GM18868 (cell line): ENCODE data around the gene HOXD8.

Experiments
- ATAC-seq: cut with Tn5 transposase; IDR thresholded peaks from one replicate; pipeline ENCODE4 v1.9.1; 2021; ENCODE audit warnings: mild to moderate bottlenecking, moderate library complexity; ENCODE audit not compliant: unreplicated experiment

HOXD8 gene

DNA sequence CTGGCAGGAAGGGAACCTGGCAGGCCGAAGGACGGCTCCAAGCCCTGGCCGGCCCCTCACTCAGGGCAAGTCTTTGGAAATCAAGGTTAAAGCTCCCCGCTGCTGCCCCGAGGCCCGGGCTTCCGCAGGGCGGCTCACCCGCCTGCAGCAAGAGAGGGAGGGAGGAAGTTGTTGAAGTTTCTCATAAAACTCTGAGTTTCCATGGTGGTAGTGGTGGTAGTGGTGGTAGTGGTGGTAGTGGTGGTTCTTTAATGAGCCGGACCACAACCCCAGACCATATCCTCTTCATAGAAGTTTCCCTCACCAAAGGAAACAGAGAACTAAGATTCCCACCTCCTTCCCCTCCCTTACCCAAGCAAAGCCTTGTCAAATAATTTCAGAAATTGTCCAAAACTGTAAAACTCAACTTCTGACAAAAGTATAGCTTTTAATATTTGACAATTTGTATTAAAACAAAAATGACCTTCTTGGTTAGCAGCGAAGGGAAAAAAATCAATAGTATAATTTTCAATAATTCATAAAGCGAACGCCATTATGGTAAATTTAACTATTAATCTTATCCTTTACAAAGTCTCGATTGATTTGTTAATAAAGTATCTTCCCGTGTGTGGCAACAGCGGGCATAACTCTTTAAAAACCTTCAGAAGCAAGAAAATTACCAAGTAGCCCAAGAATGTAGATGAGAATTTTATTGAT is 14.4 kb upstream of the HOXD8 start:
- ATAC-seq = no peak

DNA sequence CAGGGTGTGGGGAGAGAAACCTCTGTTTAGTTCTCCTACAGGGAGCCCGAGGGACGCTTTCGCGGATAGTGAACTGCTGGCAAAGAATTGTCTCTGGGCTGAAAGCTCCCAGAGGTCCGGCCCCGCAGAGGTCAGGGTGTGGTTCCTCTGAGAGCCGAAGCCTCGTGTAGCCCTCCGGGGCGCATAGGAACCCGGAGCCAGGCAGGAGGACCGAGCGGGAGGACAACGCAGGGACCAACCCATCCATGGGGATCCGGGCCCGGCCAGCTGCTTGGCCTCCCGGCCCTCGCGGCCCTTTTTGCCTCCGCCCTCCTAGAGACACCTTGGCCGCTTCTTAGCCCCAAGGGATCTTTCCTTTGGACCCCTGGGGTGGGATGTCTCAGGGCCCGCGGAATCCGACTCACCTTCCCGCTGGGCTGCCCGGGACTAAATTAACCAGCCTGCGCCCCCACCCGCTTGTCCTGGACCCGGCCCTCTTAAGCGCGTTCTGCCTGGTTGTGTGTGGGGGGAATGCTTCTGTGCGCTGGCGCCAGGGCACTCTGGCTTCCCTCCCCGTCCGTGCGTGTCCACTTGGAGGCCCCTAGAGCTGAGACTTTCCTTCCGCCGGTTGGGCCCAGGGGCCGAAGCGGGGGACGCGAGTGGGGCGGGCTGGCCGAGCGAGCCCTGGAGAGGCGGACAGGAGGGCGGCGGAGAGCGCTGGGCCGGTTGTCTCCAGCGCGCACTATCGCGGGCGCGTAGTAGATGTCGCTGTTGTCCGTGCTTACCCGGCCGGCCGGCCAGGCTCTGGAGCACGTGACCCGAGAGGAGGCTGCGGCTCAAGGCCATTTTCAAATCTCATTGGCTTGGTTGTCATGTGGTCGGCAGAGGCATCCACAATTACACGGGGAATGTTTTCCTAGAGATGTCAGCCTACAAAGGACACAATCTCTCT is 13.4 kb upstream of the HOXD8 start, which contains the start of gene HOXD10:
HOXD10 (plus strand) TSS at position 896 of the 931 bp plus-strand sequence. CDS start 56 bp downstream, outside the sequence.
- ATAC-seq = no peak

DNA sequence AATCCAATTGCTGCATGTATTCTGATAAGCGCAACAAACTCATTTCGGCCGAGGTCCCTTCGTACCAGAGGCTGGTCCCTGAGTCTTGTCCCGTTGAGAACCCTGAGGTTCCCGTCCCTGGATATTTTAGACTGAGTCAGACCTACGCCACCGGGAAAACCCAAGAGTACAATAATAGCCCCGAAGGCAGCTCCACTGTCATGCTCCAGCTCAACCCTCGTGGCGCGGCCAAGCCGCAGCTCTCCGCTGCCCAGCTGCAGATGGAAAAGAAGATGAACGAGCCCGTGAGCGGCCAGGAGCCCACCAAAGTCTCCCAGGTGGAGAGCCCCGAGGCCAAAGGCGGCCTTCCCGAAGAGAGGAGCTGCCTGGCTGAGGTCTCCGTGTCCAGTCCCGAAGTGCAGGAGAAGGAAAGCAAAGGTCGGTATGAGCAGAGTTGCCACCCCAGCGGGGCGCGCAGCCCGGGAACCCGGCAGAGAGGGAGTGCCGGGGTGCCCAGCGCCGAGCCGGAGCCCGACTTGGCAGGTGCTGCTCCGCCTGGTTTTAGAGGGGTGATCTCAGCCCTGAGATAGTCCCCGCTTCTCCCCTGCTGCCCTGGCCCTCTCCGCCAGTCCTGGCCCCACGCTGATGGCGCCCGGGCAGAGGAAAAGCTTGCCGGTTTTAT is 12.2 kb upstream of the HOXD8 start:
- no peak for ATAC-seq

GRCh38 chr2:176117823-176118371 is 11.6 kb upstream of the HOXD8 start:
- no peak for ATAC-seq

DNA sequence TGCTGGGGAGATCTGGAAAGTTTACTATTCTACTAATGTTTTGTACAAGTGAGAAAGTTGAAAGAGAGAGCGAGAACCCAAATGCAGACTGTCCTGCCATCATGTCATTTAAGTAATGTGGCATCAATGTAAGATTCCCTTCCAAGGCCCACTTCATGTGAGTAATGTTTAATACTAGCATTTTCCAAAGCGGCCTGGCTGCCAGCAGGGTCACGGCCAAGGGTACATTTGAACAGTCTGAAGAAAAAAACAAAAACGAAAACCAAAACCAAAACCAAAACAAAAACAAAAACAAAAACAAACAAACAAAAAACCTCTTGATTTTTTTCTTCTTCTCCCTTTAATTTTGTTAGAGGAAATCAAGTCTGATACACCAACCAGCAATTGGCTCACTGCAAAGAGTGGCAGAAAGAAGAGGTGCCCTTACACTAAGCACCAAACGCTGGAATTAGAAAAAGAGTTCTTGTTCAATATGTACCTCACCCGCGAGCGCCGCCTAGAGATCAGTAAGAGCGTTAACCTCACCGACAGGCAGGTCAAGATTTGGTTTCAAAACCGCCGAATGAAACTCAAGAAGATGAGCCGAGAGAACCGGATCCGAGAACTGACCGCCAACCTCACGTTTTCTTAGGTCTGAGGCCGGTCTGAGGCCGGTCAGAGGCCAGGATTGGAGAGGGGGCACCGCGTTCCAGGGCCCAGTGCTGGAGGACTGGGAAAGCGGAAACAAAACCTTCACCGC is 10.7 kb upstream of the HOXD8 start:
- ATAC-seq = no peak

DNA sequence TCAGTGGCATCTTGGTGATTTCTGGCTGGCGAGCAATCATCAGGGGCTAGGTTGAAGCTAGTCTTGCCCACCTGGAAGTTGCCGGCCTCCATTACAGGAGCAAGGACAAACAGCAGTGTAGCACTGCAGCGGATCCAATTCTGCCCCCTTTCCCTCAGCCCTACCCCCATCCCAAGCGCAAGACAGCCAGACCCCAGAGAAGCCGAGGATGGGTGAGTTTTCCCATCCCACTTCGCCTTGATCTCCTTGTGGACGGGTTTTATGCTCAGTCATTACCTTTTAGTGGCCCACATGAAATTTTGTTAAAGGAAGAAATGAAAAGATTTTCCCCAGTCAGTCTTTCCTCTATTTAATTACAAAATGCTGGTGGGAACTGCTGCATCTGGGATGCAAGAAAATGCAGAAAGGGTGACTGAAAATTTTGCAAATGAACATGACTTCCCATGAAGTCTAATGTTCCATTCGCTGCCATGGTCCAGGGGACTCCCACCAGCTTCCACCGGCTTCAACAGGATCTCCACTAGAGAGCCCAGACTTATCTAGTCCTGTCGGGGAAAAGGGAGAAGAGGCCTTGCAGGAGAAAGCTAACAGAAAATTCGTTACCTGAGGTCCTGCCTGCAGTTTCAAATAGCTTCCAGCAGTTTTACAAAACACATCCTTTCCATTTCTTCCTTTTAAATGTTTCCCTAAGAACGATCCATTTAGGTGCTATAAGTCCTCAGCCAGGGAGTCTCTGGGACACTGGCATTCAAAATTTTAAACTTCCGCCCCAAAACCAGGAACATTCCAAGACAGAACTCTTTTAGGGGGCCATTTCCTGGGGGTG is 8.9 kb upstream of the HOXD8 start:
- no peak for ATAC-seq

GRCh38 chr2:176121190-176122051 is 8.1 kb upstream of the HOXD8 start:
- no peak for ATAC-seq

DNA sequence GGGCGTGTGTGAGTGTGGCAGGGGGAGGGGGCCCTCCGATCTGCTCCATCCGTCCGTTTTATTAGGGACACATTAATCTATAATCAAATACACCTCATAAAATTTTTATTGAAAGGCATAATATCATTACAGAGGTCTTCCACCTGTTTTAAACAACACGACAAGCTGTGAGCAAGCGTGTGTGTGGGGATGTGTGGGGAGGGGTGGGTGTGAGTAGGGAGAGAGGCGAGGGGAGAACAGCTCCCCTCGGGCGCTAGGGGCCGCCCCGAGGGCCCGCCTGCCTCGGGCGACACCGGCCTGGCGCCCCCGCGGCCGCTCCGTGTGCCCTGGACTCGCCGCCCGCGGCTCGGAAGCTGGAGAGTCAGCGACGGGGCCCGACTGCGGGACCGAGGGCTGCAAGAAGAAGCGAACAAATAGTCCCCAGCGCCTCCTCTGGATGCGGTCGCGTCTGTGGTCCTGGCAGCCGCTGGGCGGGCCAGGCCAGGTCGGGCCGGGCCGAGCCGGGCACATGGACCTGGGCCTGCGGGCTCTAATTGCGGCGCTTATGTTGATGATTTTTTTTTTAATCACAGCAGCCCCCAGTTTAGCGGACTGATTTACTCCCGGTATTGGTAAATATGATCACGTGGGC is 7.3 kb upstream of the HOXD8 start:
- ATAC-seq = no peak

GRCh38 chr2:176122683-176123410 is 6.7 kb upstream of the HOXD8 start, which contains the start of gene HOXD9:
Gene HOXD9, plus strand, starts transcription at chr2:176122719. Its CDS starts 50 bp downstream, at chr2:176122769.
- ATAC-seq = no peak

GRCh38 chr2:176123411-176124109 is 5.9 kb upstream of the HOXD8 start:
- no peak for ATAC-seq

GRCh38 chr2:176124110-176124946 is 5.2 kb upstream of the HOXD8 start:
- no peak for ATAC-seq

DNA sequence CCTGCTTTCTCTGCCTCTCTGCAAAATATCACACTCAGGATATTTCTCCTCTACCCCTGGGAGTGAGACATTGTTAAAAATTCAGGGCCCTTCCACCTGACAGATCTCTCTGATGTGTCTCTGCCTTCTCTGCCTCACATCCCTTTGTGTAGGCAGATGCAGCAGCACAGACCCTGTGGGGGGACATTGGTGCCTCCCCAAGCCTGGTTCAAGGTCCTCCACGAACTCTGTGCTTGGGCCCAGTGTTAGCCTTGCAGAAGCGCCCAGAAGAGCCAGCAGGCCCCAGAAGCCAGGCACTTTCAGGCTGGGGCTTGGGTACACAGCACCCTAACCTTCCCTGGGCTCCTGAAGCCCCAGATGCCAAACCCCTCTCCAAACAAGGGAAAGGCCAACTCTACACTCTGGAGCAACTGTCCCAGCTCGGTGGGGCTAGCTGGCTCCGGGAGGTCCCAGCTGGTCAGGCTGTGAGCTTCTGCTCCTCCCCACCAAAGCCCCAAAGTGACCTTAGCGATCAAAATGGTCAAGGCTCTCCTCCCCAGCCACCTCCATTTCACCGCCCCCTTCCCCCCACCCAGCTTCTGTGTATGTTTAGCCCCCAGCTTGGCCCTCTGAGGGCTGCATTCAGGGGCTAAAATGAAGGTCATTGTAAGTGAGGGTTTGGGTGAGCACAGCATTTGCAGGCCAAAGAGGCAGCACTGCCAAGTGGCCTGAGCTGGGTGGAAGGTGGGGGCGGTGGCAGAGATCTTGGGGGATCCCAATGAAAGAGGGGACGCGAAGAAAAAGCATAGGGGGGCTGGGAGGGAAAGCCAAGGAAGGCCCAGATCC is 4.3 kb upstream of the HOXD8 start:
- ATAC-seq = no peak

GRCh38 chr2:176125772-176126054 is 3.8 kb upstream of the HOXD8 start:
- ATAC-seq = no peak

DNA sequence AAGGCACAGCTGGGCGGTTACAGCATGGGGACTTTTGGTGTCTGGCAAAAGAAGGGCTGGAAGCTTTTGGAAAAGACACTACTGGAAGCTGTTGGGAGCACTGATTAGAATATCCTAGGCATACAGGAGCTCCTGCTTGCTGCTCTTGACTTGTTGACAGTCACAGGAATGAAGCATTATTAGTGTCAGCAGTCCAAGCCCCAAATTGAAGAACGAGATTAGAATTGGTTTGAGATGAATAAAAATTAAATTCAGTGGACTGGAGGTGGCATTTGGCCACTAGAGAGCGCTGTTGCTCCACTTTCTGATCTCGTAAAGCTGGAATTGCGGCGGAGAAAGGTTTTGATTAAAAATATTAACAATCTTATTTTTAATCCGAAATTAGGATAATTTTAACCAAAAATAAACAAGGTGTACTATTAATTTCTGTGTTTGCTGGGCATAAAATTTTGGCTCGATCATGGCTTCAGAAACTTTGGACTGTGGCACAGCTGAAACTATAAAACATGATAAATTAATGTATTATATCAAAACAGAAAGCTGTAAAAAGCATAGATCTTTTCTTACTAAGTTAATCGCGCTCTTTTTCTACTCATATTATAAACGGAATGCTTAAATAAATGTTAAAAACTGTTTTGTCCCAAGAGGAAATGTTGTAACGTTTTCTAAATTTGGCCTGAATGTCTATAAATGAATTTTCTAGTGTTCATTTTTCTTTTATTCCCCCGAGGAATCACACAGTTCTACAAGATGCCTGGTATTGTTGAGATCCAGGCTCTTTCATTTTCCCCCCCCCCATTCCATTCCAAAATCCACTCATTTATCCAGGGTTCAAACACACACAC is 2.4 kb upstream of the HOXD8 start:
- no peak for ATAC-seq

GRCh38 chr2:176127774-176128072 is 1.8 kb upstream of the HOXD8 start:
- ATAC-seq = no peak
